Ascending aorta (tissue), 2 donors: ENCODE results near the gene CYP3A4. TPM values are rescaled to one million over a fixed set of nuclear protein-coding genes. Genes with fewer than 3 reads are reported as not detected.
"Not testable (repeated sequence)": the region's sequence is repeated elsewhere in the genome, so short reads cannot be mapped to it uniquely, and the experiment has no call there.

Experiments used
- DNase-seq, 2 donors: peaks; one replicate each; pipeline ENCODE4 v3.0.0-alpha.2; 2019; ENCODE audit warnings: low spot score in 2 of 2
- H3K27ac ChIP-seq, 2 donors: fragments of 200-600 bp; sonication (generic); one replicate each; pipeline ENCODE4 v1.5.1; 2016 to 2017; ENCODE audit warnings: mild to moderate bottlenecking in 1 of 2
- H3K27me3 ChIP-seq: fragments of 200-600 bp; sonication (generic); one replicate; pipeline ENCODE4 v1.5.1; 2017
- H3K36me3 ChIP-seq, 2 donors: fragments of 200-600 bp; sonication (generic); one replicate each; pipeline ENCODE4 v1.5.1; 2016
- H3K4me1 ChIP-seq, 2 donors: fragments of 200-600 bp; sonication (generic); one replicate each; pipeline ENCODE4 v1.5.1; 2016 to 2017; ENCODE audit warnings: mild to moderate bottlenecking in 1 of 2
- H3K4me3 ChIP-seq, 2 donors: fragments of 200-600 bp; sonication (generic); one replicate each; pipeline ENCODE4 v1.5.1; 2016 to 2017; ENCODE audit warnings: mild to moderate bottlenecking in 1 of 2
- H3K9me3 ChIP-seq, 2 donors: fragments of 200-600 bp; sonication (generic); one replicate each; pipeline ENCODE4 v1.5.1; 2016
- CTCF ChIP-seq, 3 experiments: fragments of 200-600 bp in 2 of 3; fragments of 450-650 bp in 1 of 3; sonication (generic) in 2 of 3; IDR thresholded peaks; one replicate each; pipeline ENCODE4 v1.5.1; 2016 to 2019; ENCODE audit warnings: antibody characterized with exemption in 3 of 3, mild to moderate bottlenecking in 1 of 3, moderate library complexity in 1 of 3
- intact Hi-C: fragments of 100-400 bp; cut with DNase I; formaldehyde crosslinking; loops from one replicate; pipeline ENCODE4 v1.15.1; 2023
- total RNA-seq: library from RNA; depleted of rRNA; stranded (reverse); fragments of >200 nt; gene quantifications from one replicate; pipeline ENCODE4 v1.1.0, GENCODE V29; 2016

CYP3A4 gene
- total RNA-seq, 1 donor from 2014 or later = not detected

DNA sequence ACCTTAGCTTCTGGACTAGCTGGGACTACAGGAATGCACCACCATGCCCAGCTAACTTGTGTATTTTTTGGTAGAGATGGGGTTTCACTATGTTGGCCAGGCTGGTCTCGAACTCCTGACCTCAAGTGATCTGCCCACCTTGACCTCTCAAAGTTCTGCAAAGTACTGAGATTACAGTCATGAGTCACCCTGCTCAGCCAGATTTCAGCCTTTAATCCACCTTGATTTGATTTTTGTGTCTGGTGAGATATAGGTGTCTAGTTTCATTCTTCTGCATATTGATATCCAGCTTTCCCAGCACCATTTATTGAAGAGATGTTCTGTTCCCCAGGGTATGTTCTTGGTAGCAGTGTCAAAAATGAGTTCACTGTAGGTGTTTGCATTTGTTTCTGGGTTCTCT lies 28.9 kb downstream of the CYP3A4 start:
- no peak for DNase-seq
- Histone ChIP-seq H3K27me3 (no peaks in the 10 kb centered on the region), H3K36me3 (no peaks in the 10 kb centered on the region), H3K9me3 (no peaks in the 10 kb centered on the region), H3K27ac (no peak overlapping the region), H3K4me1 (no peaks in the 10 kb centered on the region), H3K4me3 (no peak overlapping the region)
- TF ChIP-seq CTCF (IDR thresholded peaks at IDR 0.05) = no peak
- intact Hi-C loops = no loop called here

DNA sequence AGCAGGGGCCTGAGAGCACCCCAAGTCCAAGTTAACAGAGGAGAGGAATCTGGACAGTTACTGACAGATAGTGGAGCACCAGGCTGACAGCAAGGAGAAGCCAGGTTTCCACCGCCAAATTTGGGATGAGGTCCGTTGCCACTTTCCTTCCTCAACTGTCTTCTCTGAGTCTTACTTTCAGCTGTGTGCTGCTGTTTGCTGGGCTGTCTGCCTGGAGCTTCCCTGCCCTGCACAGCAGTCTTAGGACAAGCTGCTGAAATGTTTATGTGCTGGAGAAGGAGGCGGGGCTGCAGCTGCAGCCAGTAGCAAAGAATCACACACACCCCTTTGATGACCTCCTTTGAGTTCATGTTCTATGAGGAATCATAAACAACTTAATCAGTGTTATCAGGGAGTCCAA lies 31.6 kb downstream of the CYP3A4 start:
- no peaks in the 10 kb centered on the region for H3K4me1 ChIP-seq
- DNase-seq = no peak
- intact Hi-C loops = no loop called here
- TF ChIP-seq CTCF (IDR thresholded peaks at IDR 0.05) = no peak
- no peaks in the 10 kb centered on the region for H3K9me3 ChIP-seq
- no peaks in the 10 kb centered on the region for H3K36me3 ChIP-seq
- H3K4me3 ChIP-seq = no peak overlapping the region
- no peaks in the 10 kb centered on the region for H3K27me3 ChIP-seq
- no peak overlapping the region for H3K27ac ChIP-seq

GRCh38 chr7:99751322-99752052 lies 32.5 kb downstream of the CYP3A4 start:
- H3K27me3 ChIP-seq, H3K36me3 ChIP-seq, DNase-seq, H3K27ac ChIP-seq, H3K4me1 ChIP-seq, H3K4me3 ChIP-seq, H3K9me3 ChIP-seq, intact Hi-C loops: not testable (repeated sequence)

DNA sequence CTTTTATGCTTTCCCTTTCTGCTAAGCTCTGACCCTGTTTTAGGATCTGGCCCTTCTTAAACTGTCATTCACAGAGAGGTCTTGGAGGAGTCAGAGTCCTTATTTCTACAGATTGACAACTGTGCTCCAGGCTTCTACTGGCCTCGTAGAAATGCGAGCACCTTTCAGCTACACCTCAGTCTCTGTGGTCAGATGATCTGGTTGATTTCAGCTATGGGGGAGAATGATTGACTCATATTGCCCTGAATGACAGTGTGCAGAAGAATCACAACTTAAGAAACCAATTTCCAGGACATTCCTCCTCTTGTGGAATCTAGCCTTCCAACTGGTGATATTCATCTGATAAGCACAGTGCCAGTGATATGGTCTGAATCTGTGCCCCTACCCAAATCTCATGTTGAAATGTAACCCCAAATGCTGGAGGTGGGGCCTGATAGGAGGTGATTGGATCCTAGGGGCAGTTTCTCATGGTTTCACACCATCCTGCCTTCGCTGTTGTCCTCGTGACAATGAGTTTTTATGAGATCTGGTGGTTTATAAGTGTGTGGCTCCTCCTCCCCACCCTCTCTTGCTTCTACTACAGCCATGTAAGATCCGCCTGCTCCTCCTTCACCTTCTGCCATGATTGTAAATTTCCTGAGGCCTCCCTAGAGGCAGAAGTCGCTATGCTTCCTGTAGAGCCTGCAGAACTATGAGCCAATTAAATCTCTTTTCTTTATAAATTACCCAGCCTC lies 35.0 kb downstream of the CYP3A4 start:
- DNase-seq = no peak
- Histone ChIP-seq H3K4me3 (no peak overlapping the region), H3K9me3 (no peaks in the 10 kb centered on the region), H3K27me3 (no peaks in the 10 kb centered on the region), H3K4me1 (no peaks in the 10 kb centered on the region), H3K27ac (no peak overlapping the region), H3K36me3 (no peaks in the 10 kb centered on the region)
- intact Hi-C loops = no loop called here
- no peak for TF ChIP-seq CTCF (IDR thresholded peaks at IDR 0.05)

- H3K27ac ChIP-seq, intact Hi-C loops, H3K27me3 ChIP-seq, H3K36me3 ChIP-seq, H3K9me3 ChIP-seq, H3K4me3 ChIP-seq, DNase-seq, H3K4me1 ChIP-seq: not testable (repeated sequence)
Measured at GRCh38 chr7:99746915-99747314, 37.1 kb downstream of the CYP3A4 start.

- DNase-seq, H3K9me3 ChIP-seq, intact Hi-C loops, H3K36me3 ChIP-seq, H3K4me3 ChIP-seq, H3K4me1 ChIP-seq, H3K27ac ChIP-seq, H3K27me3 ChIP-seq: not testable (repeated sequence)
Measured at GRCh38 chr7:99745395-99745794, 38.6 kb downstream of the CYP3A4 start.

GRCh38 chr7:99742737-99743394 lies 41.1 kb downstream of the CYP3A4 start:
- Histone ChIP-seq H3K9me3 (no peaks in the 10 kb centered on the region), H3K4me1 (no peaks in the 10 kb centered on the region), H3K36me3 (no peaks in the 10 kb centered on the region), H3K27me3 (no peaks in the 10 kb centered on the region), H3K4me3 (no peak overlapping the region), H3K27ac (no peak overlapping the region)
- intact Hi-C loops = no loop called here
- no peak for DNase-seq
- TF ChIP-seq CTCF (IDR thresholded peaks at IDR 0.05) = no peak
